HuH-7.5 (cell line): ENCODE measurements around the gene RPTOR.

ENCODE experiments used
- DNase-seq: peaks from one replicate; pipeline ENCODE4 v3.0.0; 2011; ENCODE audit warnings: low spot score

RPTOR gene

DNA sequence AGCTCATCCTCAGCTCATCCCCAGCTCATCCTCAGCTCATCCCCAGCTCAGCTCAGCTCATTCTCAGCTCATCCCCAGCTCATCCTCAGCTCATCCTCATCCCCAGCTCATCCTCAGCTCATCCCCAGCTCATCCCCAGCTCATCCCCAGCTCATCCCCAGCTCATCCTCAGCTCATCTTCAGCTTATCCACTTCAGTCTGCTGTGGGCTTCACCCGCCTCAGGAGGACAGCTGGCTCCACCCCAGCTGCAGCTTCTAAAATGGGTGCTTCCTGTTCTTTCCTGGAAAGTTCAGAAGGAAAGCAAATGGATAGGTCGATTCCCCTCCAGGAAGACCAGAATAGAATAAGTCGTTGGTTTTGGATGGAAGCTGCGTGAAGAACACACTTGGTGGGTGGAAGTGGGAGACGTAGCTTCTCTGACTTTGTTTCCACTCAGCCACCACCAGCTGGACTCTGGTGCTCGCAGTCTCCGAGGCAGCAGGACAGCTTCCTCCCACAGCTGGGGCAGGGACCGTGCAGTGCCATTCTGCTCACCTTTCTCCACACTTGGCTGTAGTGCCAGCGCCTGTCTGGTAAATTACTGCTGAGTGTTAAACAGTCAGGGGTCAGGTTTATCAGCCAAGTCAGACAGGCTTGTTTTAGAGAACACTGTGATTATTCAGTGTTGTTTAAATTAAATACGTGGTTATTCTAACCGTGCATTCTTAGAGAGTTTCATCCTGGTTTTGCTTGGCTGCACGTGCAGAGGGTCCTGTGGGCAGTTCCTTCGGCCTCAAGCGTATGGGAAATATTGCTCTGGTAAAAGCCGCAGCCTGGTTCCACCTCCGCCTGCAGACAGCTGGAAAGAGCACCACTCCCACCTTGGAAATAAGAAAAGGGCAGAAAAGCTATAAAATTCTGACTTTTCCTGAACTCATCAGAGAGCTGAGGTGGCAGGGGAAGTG lies 386.0 kb downstream of the RPTOR start:
- DNase-seq, result no peak

DNA sequence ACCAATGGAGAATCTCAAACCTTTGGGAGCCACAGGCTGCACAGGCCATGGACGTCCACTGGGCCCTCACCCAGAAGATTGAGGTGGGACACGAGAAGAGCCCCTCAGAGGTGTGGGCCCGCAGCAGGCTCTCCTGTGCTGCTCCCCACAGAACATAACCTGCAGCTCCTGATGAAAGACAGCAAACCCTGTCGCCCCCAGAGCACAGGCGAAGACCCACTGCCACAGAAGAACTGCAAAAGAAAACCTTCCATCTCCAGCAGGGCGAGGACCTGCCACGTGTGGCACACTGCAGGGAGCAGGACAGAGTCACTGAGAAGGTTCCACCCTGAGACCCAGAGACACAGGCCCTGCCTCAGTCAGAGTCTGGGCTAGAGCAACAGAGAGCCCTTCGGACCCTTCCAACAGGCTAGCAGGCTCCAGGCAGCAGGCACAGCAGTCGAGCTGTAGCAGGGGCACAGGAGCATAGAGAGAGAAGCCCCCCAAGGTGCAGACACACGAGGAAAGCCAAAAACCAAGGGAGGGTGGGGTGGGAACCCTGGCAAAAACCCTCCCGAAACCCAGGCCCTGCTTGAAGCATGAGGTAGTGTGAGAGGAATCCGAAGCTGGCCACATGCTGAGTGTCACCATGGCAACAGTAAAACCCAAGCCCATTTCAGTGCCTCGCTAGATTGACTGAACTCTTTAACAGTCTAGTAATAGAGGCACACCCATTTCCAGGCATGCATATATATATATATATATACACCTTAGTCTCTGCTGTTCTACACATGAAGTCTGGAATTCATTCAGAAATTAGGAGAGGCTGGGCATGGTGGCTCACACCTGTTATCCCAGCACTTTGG lies 387.0 kb downstream of the RPTOR start:
- DNase-seq, result no peak

- DNase-seq, result no peak
Measured at GRCh38 chr17:80935526-80935925, 390.9 kb downstream of the RPTOR start.

GRCh38 chr17:80936218-80936617 lies 391.6 kb downstream of the RPTOR start:
- no peak for DNase-seq

- DNase-seq, result no peak
Measured at GRCh38 chr17:80936723-80937122, 392.1 kb downstream of the RPTOR start.

- no peak for DNase-seq
Measured at GRCh38 chr17:80937462-80938381, 393.1 kb downstream of the RPTOR start.

DNA sequence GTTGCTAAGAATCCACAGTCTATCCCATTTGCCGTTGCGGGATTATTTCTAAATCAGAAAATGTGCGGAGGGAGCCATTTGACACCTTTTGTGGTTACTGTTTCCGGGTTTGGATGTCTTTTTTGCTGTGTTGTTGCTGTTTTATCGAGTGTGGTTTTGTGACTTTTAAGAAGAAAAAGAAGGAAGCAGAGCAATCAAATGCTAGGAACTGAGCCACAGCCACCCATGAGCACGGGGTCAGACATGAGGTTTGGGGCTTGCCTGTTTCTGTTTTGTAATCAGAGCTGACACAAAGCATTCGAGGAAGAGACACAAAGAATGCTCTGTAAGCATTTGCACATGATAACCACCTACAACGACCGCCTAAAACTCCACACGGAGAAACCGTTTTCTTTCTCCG lies 393.9 kb downstream of the RPTOR start:
- no peak for DNase-seq

GRCh38 chr17:80939151-80940145 lies 394.8 kb downstream of the RPTOR start:
- no peak for DNase-seq

- DNase-seq, result no peak
Measured at GRCh38 chr17:80940171-80941123, 395.8 kb downstream of the RPTOR start.

DNA sequence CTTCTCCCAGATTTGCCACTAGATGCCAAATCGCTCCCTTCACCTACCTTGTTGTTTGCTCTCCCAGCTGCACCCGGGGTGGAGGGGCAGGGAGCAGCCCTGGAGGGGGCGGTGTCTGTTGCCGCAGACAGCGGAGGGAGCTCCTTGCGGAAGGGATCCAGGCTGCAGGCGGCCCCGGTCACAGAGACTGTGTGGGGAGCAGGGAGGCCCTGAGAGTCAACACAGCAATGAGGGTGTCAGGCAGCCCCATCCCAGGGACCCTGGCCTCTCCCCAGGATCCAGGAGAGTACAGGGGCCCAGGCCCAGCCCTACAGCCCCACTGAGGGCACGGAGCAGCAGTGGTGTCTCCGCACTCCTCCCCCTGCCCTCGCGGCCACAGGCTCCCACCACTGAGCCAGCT lies 396.5 kb downstream of the RPTOR start:
- no peak for DNase-seq

DNA sequence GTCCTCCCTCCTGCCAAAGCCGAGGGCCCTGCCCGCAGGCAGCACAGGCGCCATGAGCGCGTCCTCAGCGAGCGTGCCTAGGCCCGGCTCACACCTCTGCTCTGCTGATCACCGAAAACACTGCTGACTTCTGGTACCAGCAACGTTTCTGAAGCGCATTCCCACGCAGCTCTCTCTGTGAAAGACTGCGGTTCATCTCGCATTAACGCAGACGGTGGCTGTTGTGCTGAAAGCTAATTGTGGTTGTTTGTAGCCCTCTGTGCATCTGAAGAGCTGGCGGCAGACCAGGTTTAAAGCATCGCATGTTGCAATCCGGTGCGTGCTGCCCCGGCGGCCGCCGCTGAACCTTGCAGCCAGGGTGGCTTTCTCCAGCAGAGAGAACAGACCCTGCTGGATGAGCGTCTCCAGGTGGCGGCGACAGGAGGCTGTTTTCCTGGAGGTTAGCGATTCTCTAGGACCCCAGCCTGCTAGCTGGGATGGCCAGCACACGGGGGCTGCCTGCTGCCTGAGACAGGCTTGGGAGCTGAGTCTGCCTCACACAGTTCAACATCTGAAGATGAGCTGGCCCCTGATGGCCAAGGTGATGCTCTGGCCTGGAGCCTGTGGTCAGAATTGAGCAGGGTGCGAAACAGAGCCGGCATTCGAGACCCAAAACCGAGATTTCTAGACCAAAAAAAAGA lies 397.2 kb downstream of the RPTOR start:
- DNase-seq, result no peak

DNA sequence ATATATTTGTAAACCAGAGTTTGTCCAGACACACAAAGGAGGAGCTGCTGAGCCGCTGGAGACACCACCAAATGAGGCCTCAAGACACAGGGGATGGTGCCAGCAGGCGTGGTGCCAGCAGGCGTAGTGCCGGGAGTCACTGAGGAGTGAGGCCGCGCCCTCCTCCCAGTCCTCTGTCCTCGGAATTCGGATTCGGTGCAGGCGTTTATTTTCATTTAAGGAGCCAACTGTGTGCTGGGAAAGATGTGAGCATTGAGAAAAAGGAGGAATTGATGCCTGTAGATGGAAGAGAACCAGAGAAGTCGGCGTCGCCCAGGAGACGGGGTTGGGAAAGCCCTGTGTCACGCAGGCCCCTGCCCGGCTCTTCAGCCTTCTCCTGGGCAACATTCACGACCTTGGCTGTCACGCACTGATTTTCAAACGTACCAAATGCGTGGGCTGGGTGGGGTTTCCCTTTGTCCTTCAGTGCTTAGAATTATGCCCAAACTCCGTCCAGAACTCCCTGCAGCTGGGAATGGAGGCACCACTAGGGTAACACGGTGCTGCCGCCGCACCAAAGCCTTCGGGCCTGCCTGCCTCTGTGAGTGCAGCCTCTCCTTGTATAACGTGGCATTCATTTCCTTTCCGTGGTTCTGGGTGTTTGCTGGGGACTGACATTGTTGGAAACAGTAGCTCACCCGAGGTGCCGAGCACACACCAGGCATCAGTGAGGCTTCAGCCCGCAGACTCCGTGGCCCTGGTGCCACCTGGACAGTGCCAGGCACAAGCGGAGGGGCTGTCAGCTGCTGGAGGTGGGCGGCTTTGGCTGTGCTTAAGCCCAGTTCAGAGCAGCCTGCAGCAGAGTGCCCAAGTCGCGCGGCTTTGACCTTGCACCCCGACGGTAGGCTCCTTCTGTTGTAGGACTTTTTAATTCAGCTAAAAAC lies 398.0 kb downstream of the RPTOR start:
- no peak for DNase-seq

GRCh38 chr17:80943346-80944145 lies 398.9 kb downstream of the RPTOR start:
- DNase-seq, result no peak

- no peak for DNase-seq
Measured at GRCh38 chr17:80944326-80944725, 399.7 kb downstream of the RPTOR start.

GRCh38 chr17:80945736-80946135 lies 401.1 kb downstream of the RPTOR start:
- no peak for DNase-seq

- DNase-seq, result no peak
Measured at GRCh38 chr17:80946449-80946848, 401.8 kb downstream of the RPTOR start.
